Fibroblast of pulmonary artery (primary cell): ENCODE measurements around the gene OSBP2.

Experiments used
- DNase-seq: peaks from one replicate; pipeline ENCODE4 v3.0.0-alpha.2; 2010; ENCODE audit warnings: low read depth
- H3K4me3 ChIP-seq: replicated peaks from 2 replicates; pipeline ENCODE4 v1.5.1; 2011; ENCODE audit warnings: low read depth, mild to moderate bottlenecking, control low read depth, low read length, moderate library complexity
- TF ChIP-seq, protein P1 (sequence below): IDR thresholded peaks from 2 replicates; pipeline ENCODE4 v1.5.1; 2011; ENCODE audit warnings: mild to moderate bottlenecking, control low read depth, low read length, inconsistent platforms; ENCODE audit errors: missing control alignments

OSBP2 gene

DNA sequence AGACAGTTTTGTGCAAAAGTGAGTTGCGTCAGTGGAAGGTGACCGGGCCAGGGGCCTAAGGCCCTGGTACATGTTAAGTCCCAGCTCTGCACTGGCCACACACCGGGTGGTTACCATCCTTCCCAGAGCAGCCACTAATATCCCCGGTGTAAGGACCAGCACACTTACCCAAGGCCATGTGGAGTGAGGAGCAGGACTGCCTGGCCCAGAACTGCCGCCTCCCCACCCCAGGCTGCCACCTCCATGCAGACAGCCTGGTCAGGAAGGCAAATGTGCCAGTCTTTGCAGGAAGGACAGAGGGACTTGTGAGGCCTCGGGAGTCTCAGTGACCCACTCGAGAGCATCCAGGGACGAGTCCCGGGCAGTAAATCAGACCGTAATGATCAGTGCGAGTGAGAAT is 171.0 kb downstream of the OSBP2 start:
- no peak overlapping the region for H3K4me3 ChIP-seq
- TF ChIP-seq, protein P1, sequence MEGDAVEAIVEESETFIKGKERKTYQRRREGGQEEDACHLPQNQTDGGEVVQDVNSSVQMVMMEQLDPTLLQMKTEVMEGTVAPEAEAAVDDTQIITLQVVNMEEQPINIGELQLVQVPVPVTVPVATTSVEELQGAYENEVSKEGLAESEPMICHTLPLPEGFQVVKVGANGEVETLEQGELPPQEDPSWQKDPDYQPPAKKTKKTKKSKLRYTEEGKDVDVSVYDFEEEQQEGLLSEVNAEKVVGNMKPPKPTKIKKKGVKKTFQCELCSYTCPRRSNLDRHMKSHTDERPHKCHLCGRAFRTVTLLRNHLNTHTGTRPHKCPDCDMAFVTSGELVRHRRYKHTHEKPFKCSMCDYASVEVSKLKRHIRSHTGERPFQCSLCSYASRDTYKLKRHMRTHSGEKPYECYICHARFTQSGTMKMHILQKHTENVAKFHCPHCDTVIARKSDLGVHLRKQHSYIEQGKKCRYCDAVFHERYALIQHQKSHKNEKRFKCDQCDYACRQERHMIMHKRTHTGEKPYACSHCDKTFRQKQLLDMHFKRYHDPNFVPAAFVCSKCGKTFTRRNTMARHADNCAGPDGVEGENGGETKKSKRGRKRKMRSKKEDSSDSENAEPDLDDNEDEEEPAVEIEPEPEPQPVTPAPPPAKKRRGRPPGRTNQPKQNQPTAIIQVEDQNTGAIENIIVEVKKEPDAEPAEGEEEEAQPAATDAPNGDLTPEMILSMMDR: no peak
- DNase-seq: no peak

- no peak for DNase-seq
- TF ChIP-seq, protein P1: no peak
- H3K4me3 ChIP-seq: no peak overlapping the region
Measured at GRCh38 chr22:30866216-30866615, 171.5 kb downstream of the OSBP2 start.

DNA sequence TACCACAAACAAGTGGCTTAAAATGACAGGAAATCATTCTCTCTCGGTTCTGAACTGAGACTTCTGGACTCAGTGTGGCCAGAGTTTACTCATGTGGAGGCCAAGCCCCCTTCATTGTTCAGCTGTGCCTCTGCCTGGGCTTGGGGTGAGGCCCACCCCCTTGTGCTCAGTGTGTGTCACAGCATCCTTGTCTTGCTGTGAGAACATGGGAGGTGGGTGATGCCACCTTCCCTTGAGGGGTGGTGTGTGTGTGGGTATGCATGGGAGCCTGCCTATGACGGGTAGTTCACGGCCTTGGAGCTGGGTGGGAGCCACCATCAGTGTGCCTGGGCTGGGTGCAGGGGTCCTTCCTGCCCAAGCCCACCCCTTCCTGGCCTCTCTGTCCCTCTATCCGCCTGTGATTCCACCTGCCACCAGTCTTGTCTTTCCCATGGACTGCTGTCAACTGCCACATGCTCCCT is 172.2 kb downstream of the OSBP2 start:
- DNase-seq: peak; percentile 8
- TF ChIP-seq, protein P1: peak; percentile 2
- no peak overlapping the region for H3K4me3 ChIP-seq

DNA sequence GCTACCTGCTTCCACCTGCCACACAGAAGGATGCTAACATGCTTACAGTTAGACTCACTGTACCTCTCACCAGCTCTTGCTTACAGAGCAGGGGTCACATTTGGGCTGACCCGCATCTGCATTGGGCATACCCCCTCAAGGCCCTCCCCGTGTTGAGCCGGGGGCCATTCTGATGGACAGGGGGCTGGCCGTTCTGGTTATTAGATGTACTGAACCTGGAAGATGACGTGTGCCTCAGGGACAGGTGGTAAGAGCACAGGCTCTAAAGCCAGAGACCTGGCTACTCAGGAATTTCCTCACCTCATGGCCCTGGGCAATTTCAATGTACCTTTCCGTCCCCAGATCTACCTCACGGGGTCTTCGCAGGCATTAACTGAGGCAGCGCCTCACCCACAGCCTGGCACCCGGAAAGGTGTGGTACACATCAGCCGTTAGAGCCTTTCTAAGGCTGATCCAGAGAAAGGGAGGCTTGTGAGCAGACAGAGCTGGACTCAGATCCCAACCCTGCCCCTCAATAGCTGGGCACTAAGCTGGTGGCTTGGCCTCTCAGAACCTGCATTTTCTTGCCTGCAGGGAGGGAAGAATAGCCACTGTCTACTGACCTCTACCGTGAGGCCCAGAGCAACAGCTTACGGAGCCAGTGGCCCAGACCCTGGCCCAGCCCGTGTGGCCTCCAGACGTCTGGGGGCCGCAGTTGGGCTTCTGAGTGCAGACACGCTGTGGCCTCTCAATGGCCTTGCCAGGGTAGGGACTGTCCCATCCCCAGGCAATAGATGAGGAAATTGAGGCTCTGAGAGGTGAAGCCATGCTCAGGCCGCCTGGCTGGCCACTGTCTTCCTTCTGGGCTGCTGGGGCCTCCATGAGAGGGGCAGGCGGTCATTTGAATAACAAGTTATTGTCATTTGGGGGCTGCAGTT is 173.3 kb downstream of the OSBP2 start:
- no peak overlapping the region for H3K4me3 ChIP-seq
- DNase-seq: no peak
- TF ChIP-seq, protein P1: no peak

DNA sequence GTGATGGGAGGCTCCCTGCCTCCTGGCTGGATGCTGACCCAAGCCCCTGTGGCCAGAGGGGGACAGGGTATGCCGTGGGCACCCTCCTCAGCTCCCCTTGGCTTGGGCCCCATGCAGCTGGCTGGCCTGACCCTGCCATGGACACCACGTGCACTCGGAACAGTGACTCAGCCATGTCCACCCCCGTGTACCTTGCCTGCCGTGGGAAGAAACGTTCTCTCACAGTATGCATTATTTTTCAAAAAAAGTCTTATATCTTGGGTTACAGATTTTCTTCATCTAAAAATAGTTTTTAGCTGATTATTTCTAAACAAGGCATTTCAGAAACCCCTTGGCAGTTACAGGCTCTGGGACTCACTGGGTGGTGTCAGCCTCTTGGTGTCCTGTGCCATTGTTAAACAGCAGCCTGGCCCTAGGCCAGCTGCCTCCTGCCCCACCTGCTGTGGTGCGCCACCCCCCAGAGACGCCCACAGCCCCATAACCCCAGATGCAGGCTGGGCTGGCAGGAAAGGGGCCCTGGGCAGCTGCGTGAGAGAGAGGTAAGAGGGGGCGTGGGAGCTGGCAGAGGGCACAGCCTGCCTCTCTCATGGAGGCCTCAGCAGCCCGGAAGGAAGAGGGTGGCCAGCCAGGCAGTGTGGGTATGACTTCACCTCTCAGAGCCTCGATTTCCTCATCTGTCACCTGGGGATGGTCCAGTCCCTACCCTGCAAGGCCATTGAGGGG is 174.2 kb downstream of the OSBP2 start:
- DNase-seq: peak; percentile 24
- H3K4me3 ChIP-seq: no peak overlapping the region
- TF ChIP-seq, protein P1: no peak

DNA sequence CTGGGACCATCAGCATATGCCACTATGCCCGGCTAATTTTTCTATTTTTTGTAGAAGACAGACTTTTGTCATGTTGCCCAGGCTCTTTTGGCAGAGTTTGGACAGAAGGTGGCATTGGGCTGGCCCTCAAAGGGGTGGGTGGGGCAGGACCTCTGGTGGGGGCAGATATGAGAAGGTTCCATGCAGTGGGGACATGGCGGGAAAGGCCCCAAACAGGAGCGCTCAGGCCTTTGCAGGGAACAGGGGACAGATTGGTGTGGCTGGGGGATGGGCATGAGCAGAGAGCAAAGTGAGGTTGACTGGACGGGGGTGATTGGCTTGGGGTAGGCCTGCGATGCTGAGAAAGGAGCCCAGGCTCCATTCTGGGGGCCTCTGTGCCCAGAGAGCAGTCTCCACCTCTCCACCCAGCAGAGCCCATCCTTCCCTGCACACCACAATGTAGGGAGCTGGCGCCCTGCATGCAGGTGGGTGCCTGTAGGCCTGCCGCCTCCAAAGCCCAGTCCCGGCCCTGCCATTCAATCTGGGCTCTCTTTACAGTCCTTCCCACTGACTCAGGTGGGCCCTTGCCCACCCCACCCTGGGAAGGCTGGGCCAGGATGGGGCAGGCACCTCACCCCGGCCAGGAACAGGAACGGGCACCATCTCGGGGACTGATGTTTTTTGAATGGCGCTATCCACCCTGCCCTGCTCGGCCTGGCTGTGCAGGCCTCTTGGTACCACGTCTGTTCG is 175.2 kb downstream of the OSBP2 start:
- TF ChIP-seq, protein P1: no peak
- DNase-seq: no peak
- no peak overlapping the region for H3K4me3 ChIP-seq
